KMS-11 (cell line): ENCODE results near the gene CLDN6.

Source experiments
- H2AFZ ChIP-seq: fragments of 200-600 bp; sonication (generic); 2 replicates; pipeline ENCODE4 v1.6.1; 2016; ENCODE audit warnings: antibody characterized with exemption, mixed run types, low read depth
- H3K27ac ChIP-seq: fragments of 200-600 bp; sonication (generic); 2 replicates; pipeline ENCODE4 v1.6.1; 2016; ENCODE audit warnings: mild to moderate bottlenecking, mixed run types
- H3K27me3 ChIP-seq: fragments of 200-600 bp; sonication (generic); 2 replicates; pipeline ENCODE4 v1.6.1; 2017; ENCODE audit warnings: mild to moderate bottlenecking, low read depth, mixed run types, moderate library complexity; ENCODE audit not compliant: insufficient read depth
- H3K36me3 ChIP-seq: fragments of 200-600 bp; sonication (generic); 2 replicates; pipeline ENCODE4 v1.6.1; 2017; ENCODE audit warnings: mild to moderate bottlenecking, mixed run types; ENCODE audit not compliant: insufficient read depth
- H3K4me1 ChIP-seq: fragments of 200-600 bp; sonication (generic); 2 replicates; pipeline ENCODE4 v1.6.1; 2016; ENCODE audit warnings: mild to moderate bottlenecking, low read depth, mixed run types; ENCODE audit not compliant: poor library complexity, severe bottlenecking
- H3K4me2 ChIP-seq: fragments of 200-600 bp; sonication (generic); 2 replicates; pipeline ENCODE4 v1.7.0; 2016; ENCODE audit warnings: mild to moderate bottlenecking, mixed run types
- H3K4me3 ChIP-seq: fragments of 200-600 bp; sonication (generic); IDR thresholded peaks from 2 replicates; pipeline ENCODE4 v1.6.1; 2017; ENCODE audit warnings: low read depth, low read length, mixed read lengths; ENCODE audit not compliant: insufficient read depth
- H3K79me2 ChIP-seq: fragments of 200-600 bp; sonication (generic); 2 replicates; pipeline ENCODE4 v1.6.1; 2016; ENCODE audit warnings: low read depth, mixed run types; ENCODE audit not compliant: insufficient read depth
- H3K9ac ChIP-seq: fragments of 200-600 bp; sonication (generic); 2 replicates; pipeline ENCODE4 v1.6.1; 2016; ENCODE audit warnings: mild to moderate bottlenecking, mixed run types
- H4K20me1 ChIP-seq: fragments of 200-600 bp; sonication (generic); 2 replicates; pipeline ENCODE4 v1.6.1; 2016; ENCODE audit warnings: mild to moderate bottlenecking, mixed run types; ENCODE audit not compliant: insufficient read depth
- TF ChIP-seq, protein P1 (sequence below): fragments of 200-600 bp; sonication (generic); conservative IDR thresholded peaks from 2 replicates; pipeline ENCODE4 v1.6.1; 2017; ENCODE audit warnings: low read depth, mild to moderate bottlenecking, antibody characterized with exemption, low read length, moderate library complexity, mixed read lengths

Gene CLDN6

DNA sequence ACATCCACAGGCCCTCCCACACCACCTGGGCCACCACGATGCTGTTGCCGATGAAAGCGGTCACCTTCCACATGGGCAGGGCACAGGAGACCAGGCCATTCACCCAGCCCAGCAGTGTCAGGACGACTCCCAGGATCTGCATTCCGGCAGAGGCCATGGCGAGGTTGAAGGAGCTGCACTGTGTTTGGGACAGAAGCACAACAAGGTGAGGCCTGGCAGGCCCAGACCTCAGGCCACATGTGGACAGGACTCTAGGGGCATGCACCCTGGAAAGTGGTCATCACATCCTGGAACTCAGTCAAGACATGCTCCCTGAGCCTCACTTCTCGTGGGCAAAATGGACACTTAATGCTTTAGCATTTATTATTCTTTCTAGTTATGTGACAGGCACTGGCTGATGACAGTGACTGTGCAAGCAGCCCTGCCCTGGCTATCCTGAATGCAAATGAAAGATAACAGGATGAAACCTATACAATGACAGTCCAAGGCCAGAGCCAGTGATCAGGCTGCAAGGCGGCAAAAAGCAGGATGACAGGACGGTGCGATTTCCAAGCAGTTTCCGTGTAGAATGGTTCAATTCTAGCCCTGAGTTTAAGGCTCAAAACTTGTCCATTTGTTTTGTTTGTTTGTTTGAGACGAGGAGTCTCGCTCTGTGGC is 2.0 kb downstream of the CLDN6 start:
- H3K36me3 ChIP-seq, result no peaks in the 10 kb centered on the region
- no peak overlapping the region for H3K9ac ChIP-seq
- H2AFZ ChIP-seq, result no peak overlapping the region
- H3K79me2 ChIP-seq, result no peaks in the 10 kb centered on the region
- H3K27ac ChIP-seq, result no peak overlapping the region
- peaks cover 48% of the 10 kb centered on the region for H3K27me3 ChIP-seq
- H4K20me1 ChIP-seq, result no peaks in the 10 kb centered on the region
- no peak overlapping the region for H3K4me2 ChIP-seq
- no peak overlapping the region for H3K4me3 ChIP-seq
- TF ChIP-seq, protein P1, sequence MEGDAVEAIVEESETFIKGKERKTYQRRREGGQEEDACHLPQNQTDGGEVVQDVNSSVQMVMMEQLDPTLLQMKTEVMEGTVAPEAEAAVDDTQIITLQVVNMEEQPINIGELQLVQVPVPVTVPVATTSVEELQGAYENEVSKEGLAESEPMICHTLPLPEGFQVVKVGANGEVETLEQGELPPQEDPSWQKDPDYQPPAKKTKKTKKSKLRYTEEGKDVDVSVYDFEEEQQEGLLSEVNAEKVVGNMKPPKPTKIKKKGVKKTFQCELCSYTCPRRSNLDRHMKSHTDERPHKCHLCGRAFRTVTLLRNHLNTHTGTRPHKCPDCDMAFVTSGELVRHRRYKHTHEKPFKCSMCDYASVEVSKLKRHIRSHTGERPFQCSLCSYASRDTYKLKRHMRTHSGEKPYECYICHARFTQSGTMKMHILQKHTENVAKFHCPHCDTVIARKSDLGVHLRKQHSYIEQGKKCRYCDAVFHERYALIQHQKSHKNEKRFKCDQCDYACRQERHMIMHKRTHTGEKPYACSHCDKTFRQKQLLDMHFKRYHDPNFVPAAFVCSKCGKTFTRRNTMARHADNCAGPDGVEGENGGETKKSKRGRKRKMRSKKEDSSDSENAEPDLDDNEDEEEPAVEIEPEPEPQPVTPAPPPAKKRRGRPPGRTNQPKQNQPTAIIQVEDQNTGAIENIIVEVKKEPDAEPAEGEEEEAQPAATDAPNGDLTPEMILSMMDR, result no peak
- peaks cover 29% of the 10 kb centered on the region for H3K4me1 ChIP-seq

DNA sequence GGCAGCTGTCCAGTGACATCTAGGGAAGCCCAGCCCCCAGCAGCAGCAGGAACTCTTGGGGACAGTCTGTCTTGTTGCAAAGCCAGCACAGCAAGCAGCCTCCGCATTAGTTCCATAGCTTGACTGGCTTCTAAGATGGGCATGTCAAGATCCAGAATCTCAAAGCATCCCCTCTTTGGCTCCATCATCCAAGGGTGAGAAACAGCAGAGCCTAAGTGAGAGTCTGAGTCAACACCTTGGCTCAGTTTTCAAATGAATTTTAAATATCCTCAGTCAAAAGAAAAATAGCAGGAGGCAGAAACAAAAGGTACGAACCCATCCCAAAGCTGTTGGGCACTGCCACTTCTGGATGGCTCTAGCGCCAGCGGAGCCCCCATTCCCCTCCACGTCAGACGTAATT is 3.0 kb downstream of the CLDN6 start:
- no peak overlapping the region for H3K4me2 ChIP-seq
- no peaks in the 10 kb centered on the region for H3K79me2 ChIP-seq
- no peak overlapping the region for H2AFZ ChIP-seq
- no peaks in the 10 kb centered on the region for H3K36me3 ChIP-seq
- no peaks in the 10 kb centered on the region for H4K20me1 ChIP-seq
- no peak overlapping the region for H3K9ac ChIP-seq
- H3K4me1 ChIP-seq, result peaks cover 24% of the 10 kb centered on the region
- H3K27me3 ChIP-seq, result peaks cover 58% of the 10 kb centered on the region
- H3K4me3 ChIP-seq, result no peak overlapping the region
- H3K27ac ChIP-seq, result no peak overlapping the region
- TF ChIP-seq, protein P1, result no peak

DNA sequence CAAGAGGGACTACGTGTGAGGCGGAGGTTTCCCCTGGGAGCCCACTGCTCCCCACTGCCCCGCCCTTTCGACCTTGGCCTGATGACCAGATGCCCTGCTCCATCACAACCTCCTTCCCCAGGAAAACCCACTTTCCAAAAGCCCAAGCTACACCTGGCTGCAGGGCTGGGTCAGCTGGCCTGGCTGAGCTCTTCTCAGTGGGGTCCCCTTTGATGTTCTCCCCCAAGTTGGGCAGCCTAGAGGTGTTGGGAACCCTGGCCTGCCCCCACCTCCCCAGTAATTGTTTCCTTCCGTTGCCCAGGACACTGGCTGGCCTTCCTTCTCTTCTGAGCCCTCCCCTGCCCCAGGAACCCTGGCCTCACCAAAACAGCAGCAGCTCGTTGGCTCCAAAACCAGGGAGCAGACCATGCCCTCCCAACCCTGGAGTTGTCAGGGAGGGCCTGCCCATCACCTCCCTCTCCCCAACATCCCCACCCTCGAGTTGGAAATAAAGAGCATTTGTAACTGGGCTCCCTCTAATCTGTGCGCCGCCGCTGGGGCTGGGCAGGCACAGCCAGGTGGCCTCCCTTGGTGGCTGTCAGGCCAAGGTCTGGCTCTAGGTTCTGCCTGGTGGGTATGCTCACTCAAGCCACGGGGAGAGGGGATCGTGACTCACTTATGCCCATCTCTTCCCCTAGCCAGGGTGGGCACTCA is 3.8 kb downstream of the CLDN6 start:
- peaks cover 17% of the 10 kb centered on the region for H3K4me1 ChIP-seq
- peaks cover 63% of the 10 kb centered on the region for H3K27me3 ChIP-seq
- TF ChIP-seq, protein P1, result no peak

DNA sequence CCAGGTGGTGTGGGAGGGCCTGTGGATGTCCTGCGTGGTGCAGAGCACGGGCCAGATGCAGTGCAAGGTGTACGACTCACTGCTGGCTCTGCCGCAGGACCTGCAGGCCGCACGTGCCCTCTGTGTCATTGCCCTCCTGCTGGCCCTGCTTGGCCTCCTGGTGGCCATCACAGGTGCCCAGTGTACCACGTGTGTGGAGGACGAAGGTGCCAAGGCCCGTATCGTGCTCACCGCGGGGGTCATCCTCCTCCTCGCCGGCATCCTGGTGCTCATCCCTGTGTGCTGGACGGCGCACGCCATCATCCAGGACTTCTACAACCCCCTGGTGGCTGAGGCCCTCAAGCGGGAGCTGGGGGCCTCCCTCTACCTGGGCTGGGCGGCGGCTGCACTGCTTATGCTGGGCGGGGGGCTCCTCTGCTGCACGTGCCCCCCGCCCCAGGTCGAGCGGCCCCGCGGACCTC is 4.5 kb downstream of the CLDN6 start:
- Histone ChIP-seq H4K20me1 (no peaks in the 10 kb centered on the region), H3K4me3 (no peak overlapping the region), H3K9ac (no peak overlapping the region), H3K79me2 (no peaks in the 10 kb centered on the region), H2AFZ (no peak overlapping the region), H3K27me3 (peaks cover 65% of the 10 kb centered on the region), H3K36me3 (no peaks in the 10 kb centered on the region), H3K4me2 (no peak overlapping the region), H3K27ac (no peak overlapping the region), H3K4me1 (peaks cover 18% of the 10 kb centered on the region)
- TF ChIP-seq, protein P1, result no peak

More for the DNA sequence above, 3.8 kb downstream of the CLDN6 start:
- Histone ChIP-seq H3K36me3 (no peaks in the 10 kb centered on the region), H4K20me1 (no peaks in the 10 kb centered on the region), H3K9ac (no peak overlapping the region), H3K79me2 (no peaks in the 10 kb centered on the region), H2AFZ (no peak overlapping the region), H3K4me3 (no peak overlapping the region), H3K27ac (no peak overlapping the region), H3K4me2 (no peak overlapping the region)
